T-helper 1 cell (primary cell): ENCODE data around the gene ITGA7.
A peak's percentile ranks its signal among the peaks of the same experiment; 100 is the strongest.

Experiments used
- DNase-seq, 5 donors: peaks; one replicate each; pipeline ENCODE4 v3.0.0-alpha.2; 2012 to 2020

ITGA7 gene

DNA sequence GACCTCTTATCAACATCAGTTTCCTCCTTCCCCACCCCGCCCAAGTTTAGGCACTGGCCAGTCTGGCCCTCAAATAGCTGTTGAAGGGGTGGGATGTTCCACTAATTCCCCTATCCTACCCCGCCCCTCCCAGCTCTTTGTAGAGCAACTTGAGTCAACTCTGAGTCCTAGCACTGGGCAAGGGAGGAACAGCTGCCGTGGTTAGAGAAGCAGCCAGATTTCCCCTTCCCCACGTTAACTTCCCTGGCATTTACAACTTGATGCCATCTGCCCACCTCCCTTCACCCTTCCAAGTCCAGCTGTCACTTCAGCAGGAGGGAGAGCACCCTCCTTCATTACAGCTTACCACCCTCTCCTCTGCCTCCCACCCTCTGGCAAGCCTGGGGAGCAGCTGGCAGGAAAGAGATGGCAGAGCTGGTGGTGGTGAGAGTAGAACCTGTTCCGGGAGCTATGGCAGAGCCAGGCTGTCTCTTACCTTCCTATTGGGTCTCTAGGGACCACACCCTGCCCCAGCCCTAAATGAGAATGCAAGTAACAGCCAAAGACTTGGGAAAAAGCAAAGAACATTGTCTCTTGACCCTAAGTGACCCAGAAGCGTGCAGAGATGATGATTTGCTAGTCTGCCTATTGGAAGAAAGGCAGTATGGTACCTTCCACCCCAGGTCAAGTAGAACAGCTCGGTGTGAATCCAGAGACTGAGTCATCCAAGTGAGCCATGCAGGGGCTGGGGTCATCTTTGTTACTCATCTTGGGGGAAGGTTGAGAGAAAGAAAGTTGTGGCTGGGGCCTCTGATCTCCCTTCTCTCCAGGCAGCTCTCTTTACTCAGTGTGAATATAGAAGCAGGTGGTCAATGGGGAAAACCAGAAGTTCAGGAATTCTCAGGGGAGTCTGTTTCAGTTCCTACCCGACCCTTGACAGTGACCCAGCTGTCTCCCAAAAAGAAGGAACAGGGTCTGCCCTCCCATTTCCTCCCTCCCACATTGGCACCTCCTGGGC is 9.6 kb upstream of the ITGA7 start:
- no peak for DNase-seq

DNA sequence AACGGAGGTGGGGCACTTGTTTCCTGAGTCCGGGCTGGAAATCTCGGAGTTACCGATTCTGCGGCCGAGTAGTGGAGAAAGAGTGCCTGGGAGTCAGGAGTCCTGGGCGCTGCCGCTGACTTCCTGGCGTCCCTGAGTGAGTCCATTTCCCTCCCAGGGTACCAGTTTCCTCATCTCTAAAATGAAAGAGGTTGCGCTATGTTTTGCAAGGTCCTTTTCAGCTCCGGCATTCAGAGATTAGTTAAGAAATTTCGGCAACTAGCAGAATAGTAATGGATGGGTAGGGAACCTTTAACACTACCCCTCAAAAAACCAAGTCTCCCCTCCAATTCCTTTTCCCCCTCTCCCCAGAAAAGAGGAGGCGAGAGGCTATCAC is 8.9 kb upstream of the ITGA7 start:
- DNase-seq, result no peak

DNA sequence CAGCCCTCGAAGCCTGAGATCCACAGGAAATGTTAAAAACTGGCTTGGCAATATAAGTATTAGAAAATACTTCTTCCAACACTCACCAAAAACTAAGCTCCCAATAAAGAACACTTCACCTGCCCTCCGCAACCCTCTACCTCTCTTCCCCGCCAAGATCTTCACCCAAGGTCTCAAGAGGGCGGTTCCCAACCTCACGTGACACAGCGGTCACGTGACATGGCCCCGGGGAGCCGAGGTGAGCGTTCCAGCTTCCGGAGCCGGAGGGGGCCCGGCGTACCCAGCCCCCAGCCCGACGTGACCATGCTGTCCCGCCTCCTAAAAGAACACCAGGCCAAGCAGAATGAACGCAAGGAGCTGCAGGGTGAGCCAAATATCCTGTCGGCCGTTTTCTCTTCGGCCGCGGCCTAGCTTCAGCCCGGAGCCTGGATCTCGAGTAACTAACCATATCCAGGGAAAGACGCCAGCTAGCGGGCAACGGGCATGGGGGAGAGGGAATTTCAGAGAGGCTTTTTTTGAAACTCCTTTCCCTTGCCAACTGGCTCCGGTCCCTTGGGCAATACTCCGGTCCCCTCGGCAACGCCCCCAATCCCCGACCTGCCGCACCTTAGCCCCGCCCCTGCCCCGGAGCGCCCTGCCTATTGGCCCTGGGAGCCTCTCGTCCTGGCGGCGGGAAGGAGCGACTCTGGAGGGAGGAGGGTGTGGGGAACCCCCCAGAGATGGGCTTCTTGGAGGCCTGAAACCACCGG is 8.3 kb upstream of the ITGA7 start, which contains the start of gene BLOC1S1:
Gene BLOC1S1 (plus strand): TSS at position 214 of the 749 bp plus-strand sequence. CDS start 6 bp downstream, at position 220.
- peak; percentile 90 to 97 (median 91) for DNase-seq

DNA sequence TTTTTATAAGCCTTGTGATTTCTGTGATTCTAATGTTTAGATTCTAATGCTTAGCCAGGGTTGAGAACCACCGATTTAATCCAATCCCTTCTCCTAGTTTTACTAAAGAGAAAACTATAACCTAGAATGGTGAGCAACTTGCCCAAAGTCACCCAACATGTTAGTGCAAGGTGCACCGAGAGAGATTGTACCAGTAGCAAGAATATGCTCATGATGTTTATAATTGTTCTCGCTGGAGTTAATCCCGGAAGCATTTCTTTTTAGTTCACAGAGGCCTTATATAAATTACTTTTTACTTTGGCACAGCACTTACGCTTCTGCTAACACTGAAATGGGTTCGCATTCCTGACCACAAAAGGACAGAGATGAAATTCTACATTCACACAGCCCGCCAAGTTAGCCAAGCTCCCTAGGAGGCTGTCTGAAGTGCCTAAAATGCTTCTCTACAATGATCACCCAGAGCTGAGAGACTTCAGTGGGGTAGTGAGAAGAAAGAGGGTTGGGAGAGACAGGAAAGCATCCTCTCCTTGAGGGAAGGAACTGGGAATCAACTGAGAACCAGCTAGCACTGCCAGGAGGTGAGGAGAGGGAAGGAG is 7.6 kb upstream of the ITGA7 start:
- no peak for DNase-seq

DNA sequence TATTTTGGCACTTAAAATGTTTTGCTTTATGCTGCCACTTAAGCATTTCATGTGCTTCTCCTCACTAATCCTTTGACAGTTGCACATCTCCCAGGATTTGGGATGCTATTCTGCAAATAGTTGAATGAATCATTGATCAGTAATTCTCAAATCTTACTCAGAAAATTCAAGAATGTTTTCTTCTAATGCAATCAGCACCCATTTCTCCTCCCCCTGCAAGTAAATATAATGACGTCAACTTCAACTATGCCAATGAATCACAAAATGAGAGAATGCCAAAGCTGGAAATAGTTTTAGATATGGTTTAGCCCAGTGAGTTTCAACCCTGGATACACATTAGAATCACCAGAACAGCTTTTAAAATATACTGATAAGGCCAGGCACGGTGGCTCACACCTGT is 6.0 kb upstream of the ITGA7 start:
- no peak for DNase-seq

DNA sequence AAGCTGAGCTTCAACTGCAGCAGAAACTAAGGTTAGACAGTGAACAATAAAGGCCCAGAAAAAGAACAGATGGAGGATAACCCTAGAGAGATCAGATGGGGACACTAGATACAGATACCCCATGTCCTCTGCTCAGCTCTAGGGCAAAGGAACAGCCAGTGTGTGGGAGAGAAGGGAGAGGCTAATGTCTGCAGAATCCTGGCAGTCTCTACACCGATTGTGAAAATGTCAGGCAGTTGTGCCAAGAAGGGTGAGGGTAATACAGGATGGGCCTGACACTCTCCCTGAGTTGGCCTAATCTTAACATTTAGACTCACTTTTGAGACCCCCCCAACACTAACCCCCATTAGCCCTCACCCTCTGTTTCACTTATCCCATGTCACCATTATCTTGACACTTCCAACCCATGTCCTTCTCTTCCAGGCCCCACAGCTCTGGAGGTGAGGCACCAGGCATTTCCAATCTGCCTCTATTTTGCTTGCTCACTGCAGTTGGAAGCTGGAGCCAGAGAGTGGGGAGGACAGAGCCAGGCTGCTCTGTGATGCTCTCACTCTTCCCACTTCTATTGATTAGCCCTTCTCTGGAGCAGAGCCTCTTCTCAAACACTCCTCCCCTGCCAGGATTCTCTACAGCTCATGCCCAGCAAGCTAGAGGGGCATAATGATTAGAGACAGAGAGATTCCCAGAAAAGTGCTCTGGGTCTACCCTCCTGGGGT is 5.2 kb upstream of the ITGA7 start:
- no peak for DNase-seq

DNA sequence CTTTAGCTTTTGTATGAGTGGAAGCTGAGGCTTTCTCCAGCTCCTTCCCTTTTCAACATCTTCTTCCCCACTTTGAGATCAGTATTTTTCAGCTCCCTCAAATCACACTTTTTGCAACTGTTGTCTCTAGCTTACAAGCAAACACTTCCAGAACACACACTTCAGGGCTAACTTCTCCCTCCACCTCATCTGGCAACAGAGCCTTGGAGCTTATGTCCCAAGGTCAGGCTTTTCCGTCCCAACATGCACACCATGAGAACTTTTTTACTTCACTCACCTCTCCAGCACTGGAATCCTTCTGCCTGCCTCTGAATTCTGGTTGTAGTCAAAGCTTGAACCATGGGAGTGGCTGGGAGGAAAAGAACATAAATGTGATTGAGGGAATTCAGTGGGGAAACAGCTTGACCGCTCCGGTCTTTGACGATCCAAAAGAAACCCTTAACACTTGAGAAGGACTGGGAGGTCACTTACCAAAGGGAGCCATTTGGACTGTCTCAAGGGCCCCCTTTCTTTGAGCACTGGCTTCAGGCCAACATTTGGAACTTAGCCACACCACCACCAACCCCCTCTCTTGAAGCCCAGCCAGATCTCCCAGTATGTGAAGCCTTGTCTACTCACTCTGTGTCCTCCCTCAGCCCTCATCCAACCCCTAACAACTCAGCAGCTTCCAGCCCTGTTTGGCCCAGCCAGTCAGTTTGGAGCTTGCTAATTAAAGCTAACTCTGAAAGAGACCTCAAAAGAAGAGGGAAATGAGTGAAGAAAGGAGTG is 4.3 kb upstream of the ITGA7 start:
- DNase-seq, result no peak

DNA sequence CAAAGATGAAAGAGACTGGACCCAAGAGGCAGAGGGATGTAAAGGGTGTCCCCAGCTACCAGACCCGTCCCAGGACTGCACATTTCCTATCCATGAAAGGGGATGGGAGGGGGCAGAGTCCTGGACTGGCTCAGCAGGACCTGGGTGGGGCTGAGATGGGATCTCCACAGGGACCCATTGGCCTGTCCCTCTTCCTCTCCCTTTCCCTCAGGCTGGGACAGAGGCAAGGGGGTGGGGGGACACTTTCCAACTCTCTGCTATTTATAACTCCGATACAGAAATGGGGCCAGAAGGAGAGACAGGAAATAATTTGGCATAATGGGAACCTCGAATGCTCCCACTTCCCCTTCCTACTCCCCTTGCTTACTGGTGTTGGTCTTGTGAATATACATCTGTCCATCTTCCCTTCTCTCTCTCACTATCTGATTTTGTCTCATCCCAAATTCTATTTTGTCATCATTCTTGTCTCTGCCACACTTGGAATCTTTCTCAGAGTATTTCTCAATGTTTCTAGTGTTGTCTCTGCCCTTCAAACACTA is 1.1 kb upstream of the ITGA7 start:
- no peak for DNase-seq

DNA sequence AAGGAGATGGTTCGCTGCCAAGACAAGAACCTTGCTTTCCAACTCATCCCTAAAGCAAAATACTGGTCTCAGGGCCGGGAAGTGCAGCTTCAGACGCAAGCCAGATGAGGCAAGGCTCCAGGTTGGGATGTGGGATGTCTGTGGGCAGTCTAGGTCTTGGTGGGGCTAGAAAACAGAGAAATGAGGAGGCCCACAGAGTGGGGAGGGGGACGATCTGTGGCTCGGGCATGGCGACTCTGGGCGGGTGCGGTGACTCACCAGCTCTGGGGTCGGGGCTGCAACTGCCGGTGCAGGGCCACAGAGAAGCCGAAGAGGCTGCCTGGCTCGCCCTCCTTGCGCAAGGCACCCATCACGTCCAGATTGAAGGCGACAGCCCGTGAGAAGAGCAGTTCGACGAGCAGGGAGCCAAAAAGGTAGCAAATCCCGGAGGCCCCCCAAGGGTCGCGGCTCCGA is 459 bp downstream of the ITGA7 start:
- no peak for DNase-seq

DNA sequence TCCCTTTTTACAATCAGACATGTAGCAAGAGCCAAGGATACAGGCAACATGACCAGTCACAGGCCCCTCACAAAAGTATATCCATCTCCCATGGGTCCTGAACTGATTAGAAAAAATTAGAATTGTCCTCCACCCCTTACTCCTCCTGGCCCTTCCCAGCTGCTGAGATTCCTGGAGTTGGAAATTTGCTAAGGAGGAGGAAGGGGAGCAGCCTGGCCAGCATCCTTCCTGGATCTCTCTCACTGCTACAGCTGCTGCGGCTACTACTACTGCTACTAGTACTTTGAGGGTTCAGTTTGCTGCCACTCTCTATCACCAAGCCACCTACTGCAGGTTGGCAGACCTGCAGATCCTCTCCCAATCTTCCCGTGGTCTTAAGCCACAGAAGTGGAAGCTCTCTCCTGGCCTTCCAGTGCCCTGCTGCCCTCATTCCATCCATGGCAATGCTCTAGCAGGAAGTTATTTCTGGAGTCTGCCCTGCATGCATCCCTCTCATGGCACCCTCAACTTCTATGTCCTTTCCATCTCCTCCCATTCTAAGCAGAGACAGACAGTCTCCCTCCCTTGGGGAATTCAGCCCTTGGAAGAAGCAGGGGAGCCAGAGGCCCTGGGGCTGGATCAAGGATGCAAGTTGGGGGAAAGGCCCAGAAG is 1.0 kb downstream of the ITGA7 start:
- no peak for DNase-seq

DNA sequence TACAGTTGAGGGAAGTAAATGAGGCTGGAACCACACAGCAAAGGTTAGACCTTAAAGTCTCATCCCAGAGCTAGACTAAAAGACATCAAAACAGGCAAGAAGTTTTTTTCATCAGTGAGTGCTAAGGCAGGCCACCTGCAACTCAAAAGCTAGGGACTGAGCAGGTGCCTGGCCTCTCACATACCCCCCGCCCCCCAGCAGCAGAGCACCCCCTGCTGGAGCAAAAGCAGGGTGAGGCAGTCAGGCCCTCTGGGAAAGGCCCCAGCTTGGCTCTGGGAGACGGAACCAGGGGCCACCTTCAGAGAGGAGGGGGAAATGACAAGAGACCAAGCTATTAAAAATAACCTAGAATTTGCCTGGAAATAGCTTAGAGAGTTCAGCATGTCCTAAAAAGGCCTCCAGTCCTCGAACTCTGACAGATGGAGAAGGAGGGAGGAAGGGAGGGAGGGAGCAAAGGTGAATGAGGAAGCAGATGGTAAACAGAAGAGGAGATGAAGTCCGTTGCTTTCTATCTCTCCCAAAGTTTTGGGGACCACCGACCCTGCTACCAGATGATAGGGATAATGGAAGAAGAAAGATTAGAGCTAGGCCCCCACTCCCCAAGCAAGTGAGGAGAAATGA is 1.8 kb downstream of the ITGA7 start:
- DNase-seq, result no peak

DNA sequence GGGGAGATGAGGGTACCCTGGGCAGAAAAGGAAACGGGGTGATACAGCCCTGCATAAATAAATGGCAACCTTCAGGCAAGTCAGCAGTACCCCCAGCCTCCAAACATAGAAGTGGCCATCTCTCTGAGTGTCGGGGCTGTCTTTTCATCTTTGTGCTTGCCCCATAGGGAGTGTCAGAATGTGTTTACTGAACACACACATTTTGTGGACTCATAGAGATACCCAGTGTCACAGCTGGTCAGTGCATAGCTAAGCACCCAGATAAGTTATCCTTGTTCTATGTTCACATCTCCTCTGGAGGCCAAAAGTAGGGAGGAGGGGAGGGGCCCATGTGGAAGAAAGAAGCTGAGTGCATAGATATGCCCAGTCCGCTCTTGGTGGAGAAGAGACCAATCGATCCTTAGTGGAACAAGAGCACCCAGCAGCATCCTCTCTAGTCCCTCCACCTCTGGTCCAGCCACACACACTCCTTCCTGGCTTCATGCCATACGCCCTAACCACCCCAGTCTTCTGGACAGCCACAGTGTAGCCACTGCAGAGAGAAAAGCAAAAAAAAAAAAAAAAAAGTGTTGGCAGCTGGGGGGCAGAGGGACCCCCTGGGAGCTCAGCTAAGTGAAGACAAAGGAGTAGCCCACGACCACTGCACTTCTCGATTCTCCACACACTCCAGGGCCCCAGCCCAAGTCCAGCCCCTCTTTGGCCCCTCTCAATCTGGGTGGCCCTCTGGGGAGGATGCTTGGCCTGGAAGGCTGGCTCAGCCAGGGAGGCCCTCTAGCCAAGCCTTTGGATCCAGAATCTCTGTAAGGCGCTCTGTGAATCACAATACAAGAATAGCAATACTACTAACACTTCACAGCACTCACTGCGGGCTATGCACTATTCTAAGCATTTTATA is 2.6 kb downstream of the ITGA7 start:
- no peak for DNase-seq

DNA sequence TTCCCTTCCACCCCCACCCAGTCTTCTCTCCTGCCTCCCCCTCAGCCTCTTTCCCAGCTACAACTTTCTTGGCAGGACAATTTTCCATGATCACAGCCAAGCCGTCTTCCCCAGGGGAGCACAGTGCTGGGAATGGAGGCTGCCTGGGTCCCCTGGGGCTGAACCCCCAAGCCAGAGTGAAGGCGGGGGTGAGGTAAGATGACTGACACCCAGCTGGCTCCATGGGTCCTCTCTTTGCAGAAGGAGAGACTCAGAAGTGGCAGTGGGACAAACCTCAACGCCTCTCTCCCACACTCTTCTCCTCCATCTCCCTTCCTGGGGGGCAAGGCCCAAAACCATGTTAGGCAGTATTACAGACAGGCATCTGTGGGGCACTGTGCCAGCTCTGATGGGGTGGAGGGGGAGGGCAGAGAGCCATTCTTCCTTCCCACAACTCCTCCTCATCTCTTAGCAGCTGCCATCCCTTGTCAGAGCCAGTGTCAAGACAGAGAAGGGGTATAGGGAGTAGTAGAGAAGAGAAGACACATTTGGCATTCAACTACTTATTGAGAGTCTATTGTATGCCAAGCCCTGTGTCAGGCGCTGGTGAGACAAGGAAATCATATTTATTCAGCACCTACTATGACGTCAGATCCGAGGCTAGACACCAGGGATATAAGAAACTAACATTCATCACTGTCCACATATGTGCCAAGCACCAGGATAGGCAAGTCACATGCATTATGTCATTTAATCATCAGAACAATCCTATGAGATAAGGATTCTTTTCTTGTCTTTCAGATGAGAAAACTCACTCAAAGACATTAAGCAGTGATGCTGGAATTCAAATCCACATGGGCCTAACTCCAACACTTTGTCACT is 3.6 kb downstream of the ITGA7 start:
- no peak for DNase-seq

DNA sequence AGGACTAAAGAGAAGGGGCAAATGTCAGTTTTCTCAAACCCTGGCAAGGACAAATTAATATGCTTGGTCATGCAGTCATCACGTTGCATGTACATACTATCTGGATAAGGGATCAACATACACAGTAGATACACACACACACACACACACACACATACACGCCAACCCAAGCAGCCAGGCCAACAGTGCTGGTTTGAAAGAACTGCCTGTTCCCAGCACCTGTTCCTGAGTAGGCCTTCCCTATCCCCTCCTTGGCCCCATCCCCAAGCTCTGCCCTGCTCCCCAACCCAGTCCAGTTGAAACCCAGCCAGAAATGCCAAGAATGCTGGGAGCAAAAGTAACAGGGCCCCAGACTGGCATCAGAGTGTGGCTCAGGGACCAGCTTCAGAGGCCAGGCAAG is 4.4 kb downstream of the ITGA7 start:
- DNase-seq, result no peak

DNA sequence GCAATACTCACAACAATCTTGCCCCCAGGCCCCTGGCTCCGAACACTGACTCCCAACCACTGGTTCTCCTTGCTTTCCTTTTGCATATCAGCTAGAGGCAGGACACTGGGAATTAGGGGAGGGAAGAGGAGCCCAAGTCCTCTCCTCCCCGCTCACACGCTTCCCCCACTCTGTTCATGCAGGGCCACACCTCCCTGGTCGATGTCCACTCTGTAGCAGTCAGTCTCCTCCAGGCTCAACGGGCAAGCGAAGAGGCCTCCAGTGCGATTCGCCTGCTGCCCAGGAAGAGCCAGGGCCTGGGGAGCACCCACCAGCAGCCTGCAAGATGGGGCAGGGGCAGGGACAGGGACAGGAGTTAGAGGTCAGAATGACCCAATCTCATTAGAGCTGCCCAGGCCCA is 4.8 kb downstream of the ITGA7 start:
- no peak for DNase-seq

DNA sequence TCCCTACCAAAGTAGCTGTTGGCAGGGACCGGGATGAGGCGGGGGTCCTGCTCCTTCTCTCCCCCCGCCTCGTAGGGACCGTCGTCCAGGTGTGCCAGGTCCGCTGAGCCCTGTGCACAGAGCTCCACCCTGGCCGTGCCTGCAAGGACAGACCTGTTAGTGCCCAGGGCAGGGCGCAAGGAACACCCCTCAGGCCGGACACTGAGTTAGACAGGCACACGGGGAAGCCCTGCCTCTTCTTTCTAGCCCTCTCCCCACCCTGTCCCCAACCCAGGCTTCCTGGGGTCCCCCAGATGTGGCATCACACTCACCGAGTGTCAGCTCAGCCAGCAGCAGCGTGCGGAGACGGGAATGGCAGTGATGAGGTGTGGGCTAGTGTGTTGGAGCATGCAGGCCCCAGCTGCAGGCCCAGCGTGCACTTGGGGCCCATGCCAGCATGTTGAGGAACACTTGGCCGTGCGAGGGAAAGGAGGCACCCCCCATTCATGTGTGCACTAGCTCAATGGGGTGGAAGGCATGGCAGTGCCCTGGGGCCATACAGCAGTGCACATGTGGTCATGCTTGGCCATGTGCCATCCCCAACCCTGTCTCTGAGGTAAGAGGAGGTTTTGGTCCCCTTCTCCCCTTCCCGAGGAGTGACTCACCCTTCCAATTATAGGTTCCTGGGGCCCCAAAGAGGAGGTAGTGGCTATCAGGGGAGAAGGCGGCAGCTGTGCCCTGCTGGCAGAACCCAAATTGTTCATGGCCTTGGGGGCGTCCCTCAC is 7.3 kb downstream of the ITGA7 start:
- DNase-seq, result no peak

DNA sequence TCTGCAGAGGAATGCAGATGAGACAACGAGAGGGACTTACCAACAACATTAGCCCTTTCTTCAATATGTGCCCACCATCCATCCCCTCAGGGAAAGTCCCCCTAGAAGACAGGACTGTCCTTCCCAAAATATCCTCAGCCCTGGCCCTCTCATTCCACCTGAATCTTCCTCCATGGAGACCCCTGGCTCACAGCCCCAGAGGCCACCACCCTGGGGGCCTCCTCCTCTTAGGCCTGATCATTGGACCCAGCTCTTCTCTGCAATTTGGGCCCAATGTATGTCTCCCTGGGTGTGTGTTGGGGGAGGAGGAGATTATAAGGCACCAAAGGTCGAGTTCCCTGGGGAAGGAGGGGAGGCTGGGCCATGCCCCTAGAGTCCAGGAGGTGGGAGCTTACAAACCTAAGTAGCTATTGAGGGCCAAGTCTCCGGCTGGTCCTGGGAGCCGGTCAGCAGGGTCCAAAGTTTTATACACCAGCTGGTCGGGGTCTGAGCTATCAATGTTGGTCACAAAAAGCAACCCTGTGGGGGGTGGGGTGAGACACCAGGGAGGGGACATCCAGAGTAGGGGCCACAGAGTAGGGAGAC is 8.1 kb downstream of the ITGA7 start:
- no peak for DNase-seq
